Right lobe of liver (tissue), 6 donors: ENCODE results near the gene CACHD1. TPM values are rescaled to one million over a fixed set of nuclear protein-coding genes. Genes with fewer than 3 reads are reported as not detected.

Experiments
- ATAC-seq, 4 donors: fragments of 200-7000 bp; cut with Tn5 transposase; one replicate each; pipeline ENCODE4 v1.9.1; 2020; ENCODE audit warnings: mild to moderate bottlenecking in 4 of 4, moderate library complexity in 4 of 4
- DNase-seq, 3 donors: peaks; one replicate each; pipeline ENCODE4 v3.0.0-alpha.2; 2020
- H3K27ac ChIP-seq, 3 donors: fragments of 200-600 bp; one replicate each; pipeline ENCODE4 v1.8.0; 2022
- H3K27me3 ChIP-seq, 2 donors: fragments of 200-600 bp; one replicate each; pipeline ENCODE4 v1.8.0; 2022
- H3K36me3 ChIP-seq, 4 donors: fragments of 200-600 bp; sonication (generic) in 1 of 4; one replicate each; pipeline versions ENCODE4 v1.5.1 to v1.8.0; 2017 to 2022; ENCODE audit warnings: control low read depth in 1 of 4
- H3K4me1 ChIP-seq, 4 donors: fragments of 200-600 bp; sonication (generic) in 1 of 4; one replicate each; pipeline versions ENCODE4 v1.5.1 to v1.8.0; 2017 to 2022; ENCODE audit warnings: control low read depth in 1 of 4
- H3K4me3 ChIP-seq, 3 donors: fragments of 200-600 bp; one replicate each; pipeline ENCODE4 v1.8.0; 2022
- H3K9me3 ChIP-seq, 4 donors: fragments of 200-600 bp; sonication (generic) in 1 of 4; one replicate each; pipeline versions ENCODE4 v1.5.1 to v1.8.0; 2017 to 2022; ENCODE audit warnings: control low read depth in 1 of 4
- CTCF ChIP-seq, 4 donors: fragments of 200-600 bp in 3 of 4; fragments of 450-650 bp in 1 of 4; IDR thresholded peaks; one replicate each; pipeline versions ENCODE4 v1.5.1 to v1.8.0; 2016 to 2022; ENCODE audit warnings: antibody characterized with exemption in 4 of 4, mild to moderate bottlenecking in 2 of 4
- POLR2A ChIP-seq: fragments of 450-650 bp; IDR thresholded peaks from one replicate; pipeline ENCODE4 v1.6.1; 2017; ENCODE audit warnings: antibody characterized with exemption, mild to moderate bottlenecking
- WGBS: methylation state at CpG from one replicate; pipeline ENCODE4 v1.1.6; 2018; ENCODE audit warnings: low coverage, low lambda C conversion rate; ENCODE audit not compliant: insufficient coverage; ENCODE audit errors: missing lambda C conversion rate; 5-methylcytosine and 5-hydroxymethylcytosine counted together
- intact Hi-C, 2 donors: fragments of 100-400 bp; cut with DNase I; formaldehyde crosslinking; loops; one replicate each; pipeline versions ENCODE4 v1.11.2 to v1.14.1; 2022
- total RNA-seq, 6 experiments: library from RNA; depleted of rRNA in 2 of 6; stranded (reverse); fragments of >200 nt in 2 of 6; fragmentation: NEBNext Ultra II Directional in 3 of 6; extraction: Animal tissue kit (Norgen Biotek cat#: 25700) in 3 of 6; gene quantifications; one replicate each; pipeline versions ENCODE4 v1.1.0 to v1.2.4, GENCODE V29; 2016 to 2023
- donor health status: DM: no; HTN: yes; CAD: no.
- donor health status: DM: no; HTN: no; CAD: no.
- donor health status: DM: no; HTN: no; CAD: no.
- donor health status: DM: no; HTN: yes; CAD: no.
- donor health status: DM: no; HTN: yes; CAD: no.

CACHD1 gene
- total RNA-seq, 6 experiments from 2014 or later: 0.59 to 3.0 (median 1.3) TPM

GRCh38 chr1:64623750-64624191, 153.8 kb downstream of the CACHD1 start:
- TF ChIP-seq CTCF (IDR thresholded peaks at IDR 0.05): no peak
- TF ChIP-seq POLR2A: no peak
- intact Hi-C loops: no loop called here
- Histone ChIP-seq H3K27me3 (no peaks in the 10 kb centered on the region), H3K9me3 (no peaks in the 10 kb centered on the region), H3K4me1 (no peaks in the 10 kb centered on the region), H3K27ac (no peak overlapping the region), H3K4me3 (no peak overlapping the region), H3K36me3 (no peaks in the 10 kb centered on the region)
- DNase-seq (no peak), ATAC-seq (no peak)
- WGBS: 56% methylated on average over 4 of the region's 4 CpGs

- Histone ChIP-seq H3K27ac (no peak overlapping the region), H3K36me3 (no peaks in the 10 kb centered on the region), H3K4me3 (no peak overlapping the region), H3K4me1 (no peaks in the 10 kb centered on the region), H3K9me3 (no peaks in the 10 kb centered on the region), H3K27me3 (no peaks in the 10 kb centered on the region)
- ATAC-seq (no peak), DNase-seq (no peak)
- 40% methylated on average over 1 of the region's 1 CpG for WGBS
- intact Hi-C loops: no loop called here
- TF ChIP-seq POLR2A (no peak), CTCF (IDR thresholded peaks at IDR 0.05) (no peak)
Measured at GRCh38 chr1:64624218-64624713, 154.3 kb downstream of the CACHD1 start.

GRCh38 chr1:64624808-64625207, 154.9 kb downstream of the CACHD1 start:
- H3K36me3 ChIP-seq: no peaks in the 10 kb centered on the region
- intact Hi-C loops: no loop called here
- DNase-seq (no peak), ATAC-seq (no peak)
- no peaks in the 10 kb centered on the region for H3K27me3 ChIP-seq
- H3K4me3 ChIP-seq: no peak overlapping the region
- H3K27ac ChIP-seq: no peak overlapping the region
- H3K9me3 ChIP-seq: no peaks in the 10 kb centered on the region
- TF ChIP-seq CTCF (IDR thresholded peaks at IDR 0.05) (no peak), POLR2A (no peak)
- 44% methylated on average over 2 of the region's 2 CpGs for WGBS
- H3K4me1 ChIP-seq: no peaks in the 10 kb centered on the region

GRCh38 chr1:64630611-64631010, 160.7 kb downstream of the CACHD1 start:
- ATAC-seq: no peak
- intact Hi-C loops: no loop called here

More at GRCh38 chr1:64630611-64631010, 160.7 kb downstream of the CACHD1 start:
- H3K4me1 ChIP-seq: no peaks in the 10 kb centered on the region
- TF ChIP-seq CTCF (IDR thresholded peaks at IDR 0.05) (no peak), POLR2A (no peak)
- DNase-seq: no peak
- H3K9me3 ChIP-seq: no peaks in the 10 kb centered on the region
- no peaks in the 10 kb centered on the region for H3K27me3 ChIP-seq
- H3K4me3 ChIP-seq: no peak overlapping the region
- no peak overlapping the region for H3K27ac ChIP-seq
- 87% methylated on average over 4 of the region's 4 CpGs for WGBS
- no peaks in the 10 kb centered on the region for H3K36me3 ChIP-seq
